HEK293 (cell line): ENCODE results near the gene STK10.

Source experiments
- ATF2 ChIP-seq: fragments of 450-650 bp; formaldehyde crosslinking; IDR thresholded peaks from 2 replicates; pipeline ENCODE4 v1.5.1; 2016; ENCODE audit warnings: missing biosample characterization, missing genetic modification characterization, low read depth
- CTCF ChIP-seq: fragments of 450-650 bp; formaldehyde crosslinking; IDR thresholded peaks from 2 replicates; pipeline ENCODE4 v1.5.1; 2016; ENCODE audit warnings: missing biosample characterization, missing genetic modification characterization
- HOXA7 ChIP-seq: sonication (generic); formaldehyde crosslinking; IDR thresholded peaks from 2 replicates; pipeline ENCODE4 v1.8.1; 2022; ENCODE audit warnings: missing genetic modification reagents, borderline replicate concordance
- KLF1 ChIP-seq: fragments of 450-650 bp; formaldehyde crosslinking; IDR thresholded peaks from 2 replicates; pipeline ENCODE4 v1.5.1; 2016; ENCODE audit warnings: missing biosample characterization, missing genetic modification characterization
- ZNF114 ChIP-seq: fragments of 450-650 bp; formaldehyde crosslinking; IDR thresholded peaks from 2 replicates; pipeline ENCODE4 v1.5.0; 2017; ENCODE audit warnings: missing biosample characterization, missing genetic modification characterization
- ZNF157 ChIP-seq: fragments of 450-650 bp; formaldehyde crosslinking; IDR thresholded peaks from 2 replicates; pipeline ENCODE4 v1.5.1; 2016; ENCODE audit warnings: missing biosample characterization, missing genetic modification characterization
- ZNF214 ChIP-seq: fragments of 450-650 bp; formaldehyde crosslinking; IDR thresholded peaks from 2 replicates; pipeline ENCODE4 v1.5.1; 2017; ENCODE audit warnings: missing biosample characterization, mild to moderate bottlenecking, missing genetic modification characterization, borderline replicate concordance
- ZNF239 ChIP-seq: fragments of 450-650 bp; formaldehyde crosslinking; IDR thresholded peaks from 2 replicates; pipeline ENCODE4 v1.5.1; 2016; ENCODE audit warnings: missing biosample characterization, missing genetic modification characterization
- ZNF274 ChIP-seq, 2 experiments: fragments of 200-500 bp in 1 of 2; fragments of 450-650 bp in 1 of 2; sonication (Bioruptor generic) in 1 of 2; formaldehyde crosslinking in 1 of 2; IDR thresholded peaks; 2 replicates each; pipeline versions ENCODE4 v1.5.1 to v1.6.1; 2014 to 2016; ENCODE audit warnings: borderline replicate concordance in 1 of 2, inconsistent platforms in 1 of 2, low read length in 1 of 2, missing biosample characterization in 1 of 2, missing genetic modification characterization in 1 of 2
- ZNF449 ChIP-seq: fragments of 450-650 bp; formaldehyde crosslinking; IDR thresholded peaks from 2 replicates; pipeline ENCODE4 v1.5.1; 2017; ENCODE audit warnings: missing biosample characterization, mild to moderate bottlenecking, missing genetic modification characterization, moderate library complexity
- ZNF549 ChIP-seq: fragments of 450-650 bp; IDR thresholded peaks from 2 replicates; pipeline ENCODE4 v1.5.1; 2018; ENCODE audit warnings: missing biosample characterization, missing genetic modification characterization, mild to moderate bottlenecking, inconsistent platforms, moderate library complexity
- ZNF747 ChIP-seq: fragments of 450-650 bp; formaldehyde crosslinking; IDR thresholded peaks from 2 replicates; pipeline ENCODE4 v1.5.1; 2016; ENCODE audit warnings: missing biosample characterization, missing genetic modification characterization
- ZSCAN16 ChIP-seq: fragments of 450-650 bp; formaldehyde crosslinking; IDR thresholded peaks from 2 replicates; pipeline ENCODE4 v1.5.1; 2016; ENCODE audit warnings: missing biosample characterization, missing genetic modification characterization

DNA sequence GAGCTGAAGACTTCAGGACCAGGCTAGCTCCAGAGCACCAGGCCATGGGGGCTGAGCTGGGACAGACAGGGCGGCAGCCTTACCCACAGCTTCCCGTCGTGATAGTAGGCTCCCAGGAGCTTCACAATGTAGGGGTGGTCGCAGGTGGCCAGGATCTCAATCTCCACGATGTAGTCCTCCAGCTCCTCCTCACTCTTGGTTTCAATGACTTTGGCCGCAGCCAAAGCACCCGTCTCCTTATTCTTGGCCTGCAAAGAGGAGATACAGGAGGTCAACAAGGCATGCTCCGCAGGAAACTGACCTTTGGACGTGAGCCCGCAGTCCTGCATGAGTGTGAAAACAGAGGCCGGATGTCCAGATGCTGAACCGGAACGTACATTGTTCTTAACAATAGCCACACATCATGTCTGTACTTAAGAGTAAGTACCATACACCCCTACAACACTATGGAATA, 31.5 kb downstream of the STK10 start:
- TF ChIP-seq CTCF (tag by site-specific recombination): no peak
- no peak for TF ChIP-seq ZNF449
- TF ChIP-seq ZNF157 (tag by site-specific recombination): no peak
- TF ChIP-seq ZNF274 (IDR thresholded peaks at IDR 0.05; ENCODE audit: low read length): no peak
- TF ChIP-seq ZNF274 (tag by site-specific recombination; IDR thresholded peaks at IDR 0.05; ENCODE audit: borderline replicate concordance): no peak
- TF ChIP-seq ZSCAN16: no peak
- no peak for TF ChIP-seq HOXA7
- TF ChIP-seq ZNF747 (tag by site-specific recombination): no peak
- no peak for TF ChIP-seq ZNF214 (tag by site-specific recombination)
- no peak for TF ChIP-seq ZNF114 (tag by site-specific recombination)
- no peak for TF ChIP-seq ZNF239 (tag by site-specific recombination)
- no peak for TF ChIP-seq ZNF549
- no peak for TF ChIP-seq ATF2 (tag by site-specific recombination)
- no peak for TF ChIP-seq KLF1
